Globus pallidus (tissue), 1 donor: Measurements from ENCODE around the gene HORMAD2.

ENCODE experiments used
- DNase-seq: peaks from one replicate; pipeline ENCODE4 v3.0.0-alpha.2; 2015; ENCODE audit warnings: low spot score

HORMAD2 gene

GRCh38 chr22:30167734-30168133 lies 87.5 kb downstream of the HORMAD2 start:
- DNase-seq, result no peak

GRCh38 chr22:30169002-30169401 lies 88.7 kb downstream of the HORMAD2 start:
- DNase-seq, result no peak

- no peak for DNase-seq
Measured at GRCh38 chr22:30170129-30170528, 89.9 kb downstream of the HORMAD2 start.

GRCh38 chr22:30171008-30171407 lies 90.7 kb downstream of the HORMAD2 start:
- DNase-seq, result no peak

- peak; percentile 18 for DNase-seq
Measured at GRCh38 chr22:30175690-30176288, 95.5 kb downstream of the HORMAD2 start.

- no peak for DNase-seq
Measured at GRCh38 chr22:30176431-30176830, 96.2 kb downstream of the HORMAD2 start.

GRCh38 chr22:30178181-30179126 lies 98.2 kb downstream of the HORMAD2 start:
- no peak for DNase-seq

GRCh38 chr22:30180616-30181015 lies 100.4 kb downstream of the HORMAD2 start:
- DNase-seq, result no peak

GRCh38 chr22:30181459-30182349 lies 101.4 kb downstream of the HORMAD2 start:
- DNase-seq, result no peak

GRCh38 chr22:30182350-30182745 lies 102.1 kb downstream of the HORMAD2 start:
- no peak for DNase-seq

- DNase-seq, result no peak
Measured at GRCh38 chr22:30182815-30183214, 102.6 kb downstream of the HORMAD2 start.

- DNase-seq, result no peak
Measured at GRCh38 chr22:30183271-30183670, 103.0 kb downstream of the HORMAD2 start.

- DNase-seq, result no peak
Measured at GRCh38 chr22:30183861-30184278, 103.6 kb downstream of the HORMAD2 start.

- DNase-seq, result no peak
Measured at GRCh38 chr22:30185129-30185528, 104.9 kb downstream of the HORMAD2 start.

- no peak for DNase-seq
Measured at GRCh38 chr22:30185549-30185948, 105.3 kb downstream of the HORMAD2 start.

- DNase-seq, result no peak
Measured at GRCh38 chr22:30186041-30186440, 105.8 kb downstream of the HORMAD2 start.

- DNase-seq, result no peak
Measured at GRCh38 chr22:30186510-30186909, 106.2 kb downstream of the HORMAD2 start.

GRCh38 chr22:30187094-30187493 lies 106.8 kb downstream of the HORMAD2 start:
- no peak for DNase-seq

GRCh38 chr22:30187529-30188407 lies 107.5 kb downstream of the HORMAD2 start:
- no peak for DNase-seq

GRCh38 chr22:30188911-30189310 lies 108.6 kb downstream of the HORMAD2 start:
- no peak for DNase-seq

GRCh38 chr22:30190574-30190973 lies 110.3 kb downstream of the HORMAD2 start:
- no peak for DNase-seq
